Transverse colon (tissue), 3 donors: ENCODE measurements around the gene CIT.

ENCODE experiments used
- CTCF ChIP-seq, 5 experiments: fragments of 200-600 bp in 3 of 5; fragments of 450-650 bp in 2 of 5; sonication (generic) in 3 of 5; IDR thresholded peaks; 1 replicate in 2 of 5; 2 replicates in 3 of 5; pipeline ENCODE4 v1.5.1; 2016 to 2017; ENCODE audit warnings: antibody characterized with exemption in 5 of 5, inconsistent platforms in 3 of 5, mild to moderate bottlenecking in 2 of 5, moderate library complexity in 1 of 5
- POLR2A ChIP-seq: fragments of 450-650 bp; IDR thresholded peaks from one replicate; pipeline ENCODE4 v1.6.1; 2016; ENCODE audit warnings: antibody characterized with exemption, mild to moderate bottlenecking, moderate library complexity

- no peak for TF ChIP-seq CTCF (IDR thresholded peaks at IDR 0.05)
- no peak for TF ChIP-seq POLR2A
Measured at GRCh38 chr12:119772431-119772830, 104.7 kb downstream of the CIT start.
